Ishikawa (cell line): Measurements from ENCODE around the gene EZH2.

Source experiments
- CEBPB ChIP-seq: IDR thresholded peaks from 2 replicates; pipeline ENCODE4 v1.6.1; 2012
- CREB1 ChIP-seq: IDR thresholded peaks from 2 replicates; pipeline ENCODE4 v1.6.1; 2012; ENCODE audit warnings: low read depth
- EGR1 ChIP-seq: IDR thresholded peaks from 2 replicates; pipeline ENCODE4 v1.6.1; 2012
- EP300 ChIP-seq: IDR thresholded peaks from 2 replicates; pipeline ENCODE4 v1.6.1; 2012; ENCODE audit warnings: borderline replicate concordance
- FOXM1 ChIP-seq: IDR thresholded peaks from 2 replicates; pipeline ENCODE4 v1.6.1; 2012; ENCODE audit warnings: low read depth, borderline replicate concordance
- MAX ChIP-seq: IDR thresholded peaks from 2 replicates; pipeline ENCODE4 v1.6.1; 2012
- NFIC ChIP-seq: IDR thresholded peaks from 2 replicates; pipeline ENCODE4 v1.6.1; 2012
- RAD21 ChIP-seq: IDR thresholded peaks from 2 replicates; pipeline ENCODE4 v1.6.1; 2012; ENCODE audit warnings: low read depth
- REST ChIP-seq: IDR thresholded peaks from 2 replicates; pipeline ENCODE4 v1.6.1; 2012; ENCODE audit warnings: low read depth, mild to moderate bottlenecking
- TAF1 ChIP-seq: IDR thresholded peaks from 2 replicates; pipeline ENCODE4 v1.6.1; 2012; ENCODE audit warnings: low read depth, mild to moderate bottlenecking
- TCF12 ChIP-seq: IDR thresholded peaks from 2 replicates; pipeline ENCODE4 v1.6.1; 2012; ENCODE audit warnings: low read depth
- TEAD4 ChIP-seq: IDR thresholded peaks from 2 replicates; pipeline ENCODE4 v1.6.1; 2012
- USF1 ChIP-seq: IDR thresholded peaks from 2 replicates; pipeline ENCODE4 v1.6.1; 2012
- YY1 ChIP-seq: IDR thresholded peaks from 2 replicates; pipeline ENCODE4 v1.6.1; 2012; ENCODE audit warnings: low read depth
- ZBTB7A ChIP-seq: IDR thresholded peaks from 2 replicates; pipeline ENCODE4 v1.6.1; 2012; ENCODE audit warnings: low read depth

The EZH2 gene

GRCh38 chr7:148863324-148863723, 20.8 kb downstream of the EZH2 start:
- no peak for TF ChIP-seq USF1
- no peak for TF ChIP-seq TAF1
- TF ChIP-seq TCF12, result no peak
- TF ChIP-seq FOXM1, result no peak
- no peak for TF ChIP-seq MAX
- no peak for TF ChIP-seq TEAD4
- no peak for TF ChIP-seq NFIC
- TF ChIP-seq CEBPB, result no peak
- no peak for TF ChIP-seq CREB1
- no peak for TF ChIP-seq EP300
- TF ChIP-seq EGR1, result no peak
- no peak for TF ChIP-seq ZBTB7A
- no peak for TF ChIP-seq RAD21
- no peak for TF ChIP-seq YY1
- TF ChIP-seq REST, result no peak

GRCh38 chr7:148862481-148862880, 21.6 kb downstream of the EZH2 start:
- no peak for TF ChIP-seq EP300
- no peak for TF ChIP-seq CREB1
- no peak for TF ChIP-seq TAF1
- no peak for TF ChIP-seq TCF12
- TF ChIP-seq MAX, result no peak
- no peak for TF ChIP-seq RAD21
- no peak for TF ChIP-seq EGR1
- no peak for TF ChIP-seq ZBTB7A
- no peak for TF ChIP-seq FOXM1
- TF ChIP-seq TEAD4, result no peak
- TF ChIP-seq USF1, result no peak
- no peak for TF ChIP-seq YY1
- no peak for TF ChIP-seq NFIC
- no peak for TF ChIP-seq CEBPB
- no peak for TF ChIP-seq REST

GRCh38 chr7:148858489-148858888, 25.6 kb downstream of the EZH2 start:
- TF ChIP-seq MAX (no peak), REST (no peak), EP300 (no peak), NFIC (no peak), FOXM1 (no peak), CREB1 (no peak), TCF12 (no peak), RAD21 (no peak), ZBTB7A (no peak), USF1 (no peak), TEAD4 (no peak), EGR1 (no peak), TAF1 (no peak), CEBPB (no peak; the same call in 1 of the 2 replicates), YY1 (no peak)

- TF ChIP-seq MAX (no peak), TEAD4 (no peak), FOXM1 (no peak), NFIC (no peak), TCF12 (no peak), CREB1 (no peak), EGR1 (no peak), YY1 (no peak), ZBTB7A (no peak), CEBPB (no peak), EP300 (no peak), TAF1 (no peak), REST (no peak), USF1 (no peak)
Measured at GRCh38 chr7:148856891-148857290, 27.2 kb downstream of the EZH2 start.
